GM12878 (cell line): ENCODE measurements around the gene TMEM214. TPM values are rescaled to one million over a fixed set of nuclear protein-coding genes. Genes with fewer than 3 reads are reported as not detected.

ENCODE experiments used
- ATAC-seq: fragments of 200-7000 bp; cut with Tn5 transposase; 3 replicates; pipeline ENCODE4 v1.9.1; 2020; ENCODE audit warnings: mild to moderate bottlenecking, moderate library complexity
- BruUV-seq: library from RNA; stranded (reverse); fragments of 400-500 nt; replicated peaks from 2 replicates; lab custom pipeline; 2021; lab: Mats Ljungman, UMichigan
- CTCF ChIA-PET: fragments of 300-600 bp; sonication (Branson Sonifier 250); formaldehyde crosslinking; extraction: SDS; loops from one replicate; lab custom pipeline; 2021; ENCODE audit warnings: inconsistent platforms; lab: Yijun Ruan, JAX
- POLR2A ChIA-PET: fragments of 350-600 bp; formaldehyde crosslinking; extraction: SDS; loops from one replicate; lab custom pipeline; 2021; ENCODE audit warnings: inconsistent platforms; lab: Charles Lee
- RAD21 ChIA-PET: fragments of 300-600 bp; sonication (Branson Sonifier 250); formaldehyde crosslinking; loops from one replicate; lab custom pipeline; 2023; ENCODE audit warnings: antibody characterized with exemption; ENCODE audit not compliant: unreplicated experiment; lab: Charles Lee
- SMC1A ChIA-PET: fragments of 300-600 bp; sonication (Branson Sonifier 250); formaldehyde crosslinking; loops from one replicate; lab custom pipeline; 2023; ENCODE audit not compliant: unreplicated experiment, uncharacterized antibody; lab: Charles Lee
- DNase-seq: peaks from one replicate; pipeline ENCODE4 v3.0.0-alpha.2; 2011; ENCODE audit warnings: low read depth, low spot score
- FAIRE-seq: peaks from 3 replicates; lab custom pipeline; 2011; peaks lifted over from hg19 to GRCh38; lab: Jason Lieb, UNC
- H2AFZ ChIP-seq: 2 replicates; pipeline ENCODE4 v1.6.0; 2011; ENCODE audit warnings: low read depth, low read length, control low read depth; ENCODE audit not compliant: control insufficient read depth
- H3K27ac ChIP-seq: 2 replicates; pipeline ENCODE4 v1.5.1; 2011; ENCODE audit warnings: control low read depth; ENCODE audit not compliant: control insufficient read depth, insufficient read depth
- H3K27me3 ChIP-seq, 2 experiments: replicated peaks in 1 of 2; 2 replicates each; pipeline versions ENCODE4 v1.6.0 to v1.6.1; 2011; ENCODE audit warnings: low read length in 1 of 2; ENCODE audit not compliant: control insufficient read depth in 2 of 2, insufficient read depth in 2 of 2
- H3K36me3 ChIP-seq, 2 experiments: 2 replicates each; pipeline ENCODE4 v1.5.1; 2011; ENCODE audit warnings: low read length in 1 of 2; ENCODE audit not compliant: control insufficient read depth in 2 of 2, insufficient read depth in 2 of 2
- H3K4me1 ChIP-seq: 2 replicates; pipeline ENCODE4 v1.6.1; 2011; ENCODE audit warnings: mild to moderate bottlenecking, low read length, moderate library complexity, mixed read lengths; ENCODE audit not compliant: control insufficient read depth, insufficient read depth
- H3K4me2 ChIP-seq: 2 replicates; pipeline ENCODE4 v1.6.0; 2011; ENCODE audit warnings: control low read depth; ENCODE audit not compliant: control insufficient read depth, insufficient read depth
- H3K4me3 ChIP-seq: fragments of 200-600 bp; sonication (generic); 2 replicates; pipeline ENCODE4 v1.5.1; 2016
- H3K79me2 ChIP-seq: 2 replicates; pipeline ENCODE4 v1.6.0; 2011; ENCODE audit warnings: low read length; ENCODE audit not compliant: control insufficient read depth, insufficient read depth
- H3K9ac ChIP-seq: 2 replicates; pipeline ENCODE4 v1.8.0; 2011; ENCODE audit warnings: low read length, control low read depth, mixed read lengths; ENCODE audit not compliant: control insufficient read depth, insufficient read depth
- H3K9me3 ChIP-seq: replicated peaks from 3 replicates; pipeline ENCODE4 v1.5.1; 2011; ENCODE audit warnings: mild to moderate bottlenecking, low read length; ENCODE audit not compliant: control insufficient read depth, insufficient read depth
- H4K20me1 ChIP-seq: 2 replicates; pipeline ENCODE4 v1.6.0; 2011; ENCODE audit not compliant: control insufficient read depth, insufficient read depth
- CBX5 ChIP-seq: sonication (generic); IDR thresholded peaks from 2 replicates; pipeline ENCODE4 v1.6.1; 2016; ENCODE audit warnings: low read depth, moderate library complexity, mild to moderate bottlenecking, inconsistent platforms
- JUND ChIP-seq: IDR thresholded peaks from 2 replicates; pipeline ENCODE4 v1.6.1; 2012; ENCODE audit warnings: low read depth, mild to moderate bottlenecking, low read length, improper control_type of control experiment, moderate library complexity
- KLF5 ChIP-seq: fragments of 450-650 bp; IDR thresholded peaks from 2 replicates; pipeline ENCODE4 v1.6.1; 2014; ENCODE audit warnings: mild to moderate bottlenecking; ENCODE audit not compliant: partially characterized antibody
- NFIC ChIP-seq: IDR thresholded peaks from 2 replicates; pipeline ENCODE4 v1.6.1; 2012; ENCODE audit warnings: low read depth, mild to moderate bottlenecking, inconsistent platforms, low read length, moderate library complexity
- NKRF ChIP-seq: fragments of 450-650 bp; conservative IDR thresholded peaks from 2 replicates; pipeline ENCODE4 v1.6.1; 2017; ENCODE audit warnings: mild to moderate bottlenecking, moderate library complexity
- RBBP5 ChIP-seq: fragments of 200-600 bp; sonication (generic); conservative IDR thresholded peaks from 2 replicates; pipeline ENCODE4 v1.6.1; 2016
- RUNX3 ChIP-seq: IDR thresholded peaks from 2 replicates; pipeline ENCODE4 v1.6.1; 2012; ENCODE audit warnings: low read length, inconsistent platforms
- ZBTB4 ChIP-seq: fragments of 450-650 bp; formaldehyde crosslinking; IDR thresholded peaks from 2 replicates; pipeline ENCODE4 v1.4.0; 2022; ENCODE audit warnings: mild to moderate bottlenecking, moderate library complexity
- ZNF217 ChIP-seq: fragments of 450-650 bp; IDR thresholded peaks from 2 replicates; pipeline ENCODE4 v1.6.1; 2017; ENCODE audit warnings: antibody characterized with exemption, mild to moderate bottlenecking
- ZNF687 ChIP-seq: fragments of 450-650 bp; IDR thresholded peaks from 2 replicates; pipeline ENCODE4 v1.6.1; 2017; ENCODE audit warnings: mild to moderate bottlenecking, moderate library complexity
- WGBS: methylation state at CpG from one replicate; pipeline ENCODE4 v1.1.6; 2016; ENCODE audit warnings: low lambda C conversion rate; ENCODE audit not compliant: insufficient replicate concordance, insufficient coverage; ENCODE audit errors: missing lambda C conversion rate; 5-methylcytosine and 5-hydroxymethylcytosine counted together
- in situ Hi-C: fragments of 300-500 bp; cut with MboI; formaldehyde crosslinking; loops from 9 replicates; pipeline ENCODE4 v1.14.3; 2018; ENCODE audit warnings: mixed read lengths
- intact Hi-C: fragments of 100-400 bp; cut with micrococcal nuclease; formaldehyde crosslinking; loops from one replicate; pipeline ENCODE4 v1.14.2; 2022; ENCODE audit not compliant: unreplicated experiment
- polyA plus RNA-seq, 11 experiments: library from polyadenylated mRNA; depleted of rRNA in 4 of 11; unstranded in 6 of 11; stranded (reverse) in 5 of 11; fragments of >200 nt; fragmentation: Nextera tagmentation in 4 of 11; fragmentation: Illumina TruSeq in 1 of 11; extraction: Ambion mirVana in 4 of 11; extraction: Trizol in 1 of 11; gene quantifications; 1 replicate in 1 of 11; 2 replicates in 10 of 11; pipeline versions ENCODE4 v1.2.1 to v1.2.3, GENCODE V29; 2011 to 2016; ENCODE audit warnings: inconsistent platforms in 2 of 11, missing spikeins in 2 of 11, low read depth in 1 of 11
- total RNA-seq, 4 experiments: library from RNA; depleted of rRNA in 3 of 4; stranded (reverse); fragments of >200 nt in 3 of 4; fragmentation: Illumina TruSeq in 1 of 4; extraction: Trizol in 1 of 4; gene quantifications; 2 replicates each; pipeline versions ENCODE4 v1.2.1 to v1.2.3, GENCODE V29; 2013 to 2021

The TMEM214 gene
- total and polyA plus RNA-seq, 10 of the 15 experiments (the other 5 are each of a cell fraction or from before 2014, with no cell fraction given): 10.4 to 79.2 (median 45.0) TPM

GRCh38 chr2:27019931-27020855, 12.6 kb upstream of the TMEM214 start (continued):
- TF ChIP-seq ZBTB4 (no peak), JUND (no peak)

- BruUV-seq: no TSS peak
- Histone ChIP-seq H3K9me3 (no peaks in the 10 kb centered on the region), H3K4me2 (no peak overlapping the region), H3K4me1 (no peaks in the 10 kb centered on the region), H4K20me1 (no peaks in the 10 kb centered on the region), H3K27ac (no peak overlapping the region), H3K4me3 (no peak overlapping the region), H3K36me3 (peaks cover 0 to 9% of the 10 kb centered on the region in 2 experiments; a peak in 3 of 4 replicates), H3K79me2 (no peaks in the 10 kb centered on the region), H3K9ac (no peak overlapping the region), H2AFZ (no peak overlapping the region), H3K27me3 (no peaks in the 10 kb centered on the region)
- DNase-seq (no peak), ATAC-seq (no peak), FAIRE-seq (no peak)
- in situ Hi-C loops (no loop called here), intact Hi-C loops (no loop called here)
- SMC1A ChIA-PET: no interaction called here
- RAD21 ChIA-PET: no interaction called here
- WGBS: 80% methylated on average over 11 of the region's 11 CpGs
- CTCF ChIA-PET: no interaction called here
- POLR2A ChIA-PET: interaction anchor here (1.2 kb wide), 1 partner anchor 14 kb away, joined by 3 read pairs; no protein-coding TSS in a partner anchor
- TF ChIP-seq ZNF217: no peak
- no peak for TF ChIP-seq ZNF687
- TF ChIP-seq NFIC: no peak
- no peak for TF ChIP-seq CBX5
- no peak for TF ChIP-seq NKRF
- TF ChIP-seq RUNX3: no peak
- TF ChIP-seq RBBP5: no peak
- TF ChIP-seq KLF5: no peak
Observed at GRCh38 chr2:27021253-27022049, 11.3 kb upstream of the TMEM214 start.
